Measurements from ENCODE around the gene SSH2.

The SSH2 gene

GRCh38 chr17:29608986-29609385 lies 321.0 kb downstream of the SSH2 start:
- no peak for DNase-seq (ENCODE audit: low read depth)

DNA sequence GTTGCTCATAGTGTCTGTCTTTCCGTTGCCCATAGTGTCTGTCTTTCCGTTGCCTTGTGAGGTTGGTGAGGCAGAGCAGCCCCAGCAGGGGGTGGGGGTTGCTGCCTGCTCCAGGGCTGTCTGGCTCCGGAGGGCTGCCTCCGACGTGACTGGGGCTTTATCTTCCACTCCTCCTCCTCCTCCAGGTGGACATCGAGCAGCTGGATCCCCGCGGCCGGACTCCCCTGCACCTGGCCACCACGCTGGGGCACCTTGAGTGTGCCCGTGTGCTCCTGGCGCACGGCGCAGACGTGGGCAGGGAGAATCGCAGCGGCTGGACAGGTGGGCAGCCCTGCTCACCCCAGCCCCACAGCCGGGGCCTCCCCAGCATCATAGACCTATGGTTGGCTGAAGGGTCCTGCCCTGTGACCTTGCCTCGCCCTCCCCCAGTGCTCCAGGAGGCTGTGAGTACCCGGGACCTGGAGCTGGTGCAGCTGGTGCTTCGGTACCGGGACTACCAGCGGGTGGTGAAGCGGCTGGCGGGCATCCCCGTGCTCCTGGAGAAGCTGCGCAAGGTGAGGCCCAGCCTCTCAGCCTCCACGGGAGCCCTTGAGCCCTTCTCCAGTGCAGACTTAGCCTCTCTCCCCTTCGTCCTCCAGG lies 322.4 kb downstream of the SSH2 start:
- no peak for DNase-seq (ENCODE audit: low read depth)

- DNase-seq (ENCODE audit: low read depth) = no peak
These were observed 326.8 kb downstream of the SSH2 start for GRCh38 chr17:29603109-29603674.

- no peak for DNase-seq (ENCODE audit: low read depth)
These were observed 332.5 kb downstream of the SSH2 start for GRCh38 chr17:29597361-29598172.

DNA sequence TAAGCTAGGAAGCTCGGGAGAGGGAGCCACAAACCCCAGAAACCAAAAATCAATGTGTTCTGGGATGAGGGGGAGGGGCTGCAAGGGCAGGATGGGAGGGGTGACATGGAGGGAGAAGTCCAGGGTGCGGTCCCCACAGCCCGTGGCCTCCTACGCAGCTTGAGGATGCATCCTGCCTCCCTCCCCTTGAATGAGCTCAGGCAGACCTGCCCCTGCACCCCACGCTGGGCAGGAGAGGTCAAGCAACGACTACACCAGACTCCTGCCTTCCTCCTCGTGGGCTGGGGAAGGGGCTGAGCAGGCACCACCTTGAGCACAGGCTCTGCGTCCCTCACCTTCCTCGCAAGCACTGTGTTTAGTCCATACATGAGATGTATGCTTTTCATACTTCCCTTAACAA lies 333.2 kb downstream of the SSH2 start:
- DNase-seq (ENCODE audit: low read depth) = no peak

- no peak for DNase-seq (ENCODE audit: low read depth)
These were observed 333.9 kb downstream of the SSH2 start for GRCh38 chr17:29595943-29596774.

- DNase-seq (ENCODE audit: low read depth) = no peak
These were observed 334.7 kb downstream of the SSH2 start for GRCh38 chr17:29595107-29595942.

GRCh38 chr17:29594519-29595090 lies 335.4 kb downstream of the SSH2 start:
- DNase-seq (ENCODE audit: low read depth) = no peak

DNA sequence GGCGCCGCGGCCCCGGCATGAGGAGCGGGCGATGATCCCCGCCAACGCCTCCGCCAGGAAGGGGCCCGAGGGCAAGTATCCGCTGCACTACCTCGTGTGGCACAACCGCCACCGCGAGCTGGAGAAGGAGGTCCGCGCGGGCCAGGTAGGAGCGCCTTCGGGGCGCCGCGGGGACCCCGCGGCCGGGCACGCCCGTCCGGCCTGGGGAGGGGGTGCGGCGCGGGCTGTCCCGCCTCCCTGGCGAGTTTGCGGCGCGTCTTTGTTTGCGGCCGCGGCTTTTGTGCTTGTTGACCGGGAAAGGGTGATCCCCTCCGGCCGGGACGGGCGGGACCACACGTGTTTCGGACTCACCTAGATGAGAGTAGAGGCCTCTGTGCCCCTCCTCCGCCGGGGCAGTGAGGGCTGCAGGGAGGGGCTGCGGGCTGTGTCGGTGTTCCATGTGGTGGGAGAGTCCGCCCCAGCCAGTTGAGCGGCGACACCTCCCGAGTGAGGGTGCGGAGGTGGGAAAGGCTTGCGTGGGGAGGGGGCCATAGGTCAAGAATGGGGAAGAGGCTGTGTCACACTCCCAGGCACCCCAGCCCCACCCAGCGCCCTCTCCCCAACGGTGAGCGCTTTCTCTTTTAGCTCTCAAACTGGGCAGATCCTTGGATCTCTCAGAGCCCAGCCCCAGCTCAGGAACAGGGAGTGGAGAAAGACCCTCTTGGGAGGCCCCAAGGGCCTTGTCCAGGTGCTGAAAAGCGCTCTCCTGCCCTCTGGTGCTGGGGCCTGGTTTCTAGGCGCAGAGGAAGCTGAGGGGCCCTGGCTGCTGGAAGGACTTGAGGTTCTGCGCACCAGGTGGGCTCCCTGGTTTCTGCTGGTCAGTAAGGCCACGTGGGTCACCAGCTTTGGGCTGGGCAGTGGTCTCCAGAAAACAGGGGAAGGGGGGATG lies 336.2 kb downstream of the SSH2 start:
- DNase-seq (ENCODE audit: low read depth) = no peak

GRCh38 chr17:29592850-29593551 lies 337.0 kb downstream of the SSH2 start, which contains the start of gene ANKRD13B:
TSS of gene ANKRD13B (plus strand) at chr17:29593132. CDS start at chr17:29593622, 490 bp downstream.
- no peak for DNase-seq (ENCODE audit: low read depth)

DNA sequence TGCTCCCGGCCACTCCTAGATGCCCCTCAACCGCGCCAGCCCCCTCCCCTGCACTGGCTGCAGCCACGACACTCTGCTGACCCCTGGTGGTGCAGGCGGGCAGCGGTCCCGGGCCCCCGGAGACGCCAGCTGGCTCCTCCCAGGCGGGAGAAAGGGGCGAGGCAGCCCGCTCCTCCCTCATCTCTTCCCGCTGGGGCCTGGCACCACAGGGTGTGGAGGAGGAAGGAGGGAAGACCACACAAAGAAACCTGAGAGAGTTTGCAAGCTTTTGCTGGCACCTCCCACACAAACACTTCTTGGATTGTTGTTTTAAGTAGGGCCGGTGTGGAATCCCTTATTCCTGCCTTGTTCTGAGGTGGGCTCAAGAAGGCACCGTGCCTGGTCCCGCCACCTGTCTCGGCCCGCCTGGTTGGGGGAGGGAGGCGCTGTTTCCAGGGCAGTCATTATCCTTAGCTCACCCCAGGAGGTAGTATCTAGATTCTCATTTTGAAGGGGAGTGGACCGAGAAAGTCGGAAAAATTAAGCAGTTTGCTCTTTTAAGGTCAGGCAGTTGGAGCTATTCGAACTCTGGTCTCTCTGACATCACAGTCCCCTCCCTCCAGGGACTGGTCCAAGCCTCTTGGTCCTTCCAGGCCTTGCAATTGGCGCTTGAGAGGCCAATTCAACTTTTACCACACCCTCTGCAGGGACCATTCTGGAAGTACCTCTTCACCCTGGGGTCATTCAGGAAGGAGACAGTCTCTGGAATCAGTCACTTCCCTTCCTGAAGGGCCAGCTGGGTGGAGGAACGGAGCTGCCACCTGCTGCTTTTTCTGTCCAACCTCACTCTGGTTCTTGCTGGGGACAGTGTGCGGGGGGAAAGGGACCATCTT lies 338.1 kb downstream of the SSH2 start:
- no peak for DNase-seq (ENCODE audit: low read depth)

GRCh38 chr17:29591146-29591736 lies 338.8 kb downstream of the SSH2 start:
- no peak for DNase-seq (ENCODE audit: low read depth)

DNA sequence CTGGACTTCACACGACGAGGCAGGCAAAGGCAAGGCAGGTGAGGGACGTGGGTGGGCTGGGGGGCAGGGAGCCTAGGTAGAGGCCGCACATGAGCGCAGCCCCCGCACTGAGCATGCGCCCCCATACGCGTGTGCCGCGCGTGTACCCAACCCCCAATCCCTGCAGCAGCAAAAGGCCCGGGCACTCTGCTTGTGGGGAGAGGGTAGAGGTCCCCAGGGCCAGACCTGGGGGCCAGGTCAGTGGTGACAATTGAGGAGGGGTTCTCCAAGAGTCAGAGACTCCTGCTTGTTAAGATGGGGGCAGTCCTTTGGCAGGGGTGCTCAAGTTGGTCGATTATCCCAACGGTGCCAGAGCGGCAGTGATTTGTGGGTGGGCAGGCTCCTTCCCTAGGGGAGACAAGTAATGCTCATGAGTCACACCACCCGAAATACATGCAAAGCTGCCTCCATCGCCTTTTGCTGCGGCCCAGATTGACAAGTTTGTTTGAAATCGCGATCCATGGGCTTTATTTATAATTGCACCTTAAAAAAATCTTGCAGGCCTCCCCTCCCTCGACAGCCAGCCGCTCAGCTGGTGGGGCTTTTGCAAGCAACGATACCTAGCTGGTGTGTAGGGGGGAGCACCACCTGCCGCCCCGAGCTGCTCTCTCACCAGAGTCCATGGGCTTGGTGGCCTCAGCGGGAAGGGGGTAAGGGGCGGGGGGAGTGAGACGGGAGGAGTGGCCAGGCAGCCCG lies 339.4 kb downstream of the SSH2 start:
- no peak for DNase-seq (ENCODE audit: low read depth)

DNA sequence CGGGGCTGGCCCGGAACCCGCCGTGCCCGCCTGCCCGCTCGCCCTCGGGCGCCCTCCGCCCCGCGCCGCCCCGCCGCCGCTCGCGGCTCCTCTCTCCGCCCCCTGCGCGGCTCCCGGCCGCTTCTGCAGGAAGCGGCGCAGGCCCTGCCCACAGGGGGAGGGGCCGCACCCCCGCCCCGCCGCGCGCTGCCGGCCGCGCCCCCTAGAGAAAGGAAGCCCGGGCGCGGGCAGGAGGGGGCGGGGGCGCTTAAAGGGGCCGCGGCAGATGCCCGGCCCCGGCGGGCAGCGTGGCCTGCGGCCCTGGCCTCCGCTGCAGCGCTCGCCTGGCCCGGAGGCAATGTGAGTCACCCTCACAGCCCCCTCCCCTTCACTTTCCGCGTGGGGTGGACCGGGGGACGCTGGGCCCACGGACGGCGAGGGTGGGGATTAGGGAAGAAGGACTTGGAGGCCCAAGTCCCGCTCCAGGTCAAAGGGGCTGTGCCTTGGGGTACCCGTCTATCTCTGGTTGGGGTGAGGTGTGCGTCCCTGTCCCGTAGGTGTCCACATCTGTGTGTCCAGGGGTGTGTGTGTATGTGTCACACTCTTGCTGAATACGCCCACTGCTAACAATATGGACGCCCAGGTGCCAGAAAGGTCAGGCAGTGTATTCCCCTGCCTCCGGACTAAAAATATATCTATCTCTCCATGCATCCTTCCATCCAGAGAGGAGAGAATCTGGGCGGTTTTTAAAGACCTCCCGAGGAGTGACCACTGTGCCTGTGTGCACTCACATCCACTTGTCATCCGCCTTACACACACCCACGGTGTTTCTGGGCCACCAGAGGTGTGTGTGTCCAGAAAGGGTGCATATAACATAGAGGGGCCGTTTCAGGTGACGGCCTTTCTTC lies 340.3 kb downstream of the SSH2 start, which contains the start of gene GIT1:
GIT1 (minus strand) TSS at position 125 of the 887 bp plus-strand sequence. CDS start 270 bp downstream, outside the sequence.
- DNase-seq (ENCODE audit: low read depth) = no peak

- no peak for DNase-seq (ENCODE audit: low read depth)
These were observed 341.2 kb downstream of the SSH2 start for GRCh38 chr17:29588562-29589411.

Measured in GM04503 (cell line).